Measurements from ENCODE around the gene PLXND1.

DNA sequence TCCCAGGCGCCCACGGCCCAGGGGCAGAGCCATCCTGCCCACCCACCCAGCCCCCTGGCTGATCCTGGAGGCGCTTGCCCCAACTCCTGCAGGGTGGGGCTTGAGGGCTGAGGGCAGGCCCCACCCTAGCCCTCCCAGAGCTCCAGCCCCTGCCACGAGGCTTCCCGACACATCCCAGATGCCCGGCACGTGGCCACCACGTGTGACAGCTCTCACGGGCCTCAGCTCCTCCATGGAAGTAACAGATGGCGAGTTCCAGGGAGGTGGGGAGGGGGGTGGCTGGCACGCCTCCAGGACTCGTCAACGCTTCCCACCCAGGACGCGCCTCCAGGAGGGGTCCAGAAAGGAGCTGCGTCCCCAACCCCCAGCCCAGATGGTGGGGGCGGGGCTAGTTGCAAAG, 29.1 kb downstream of the PLXND1 start:
- TF ChIP-seq, protein P1, sequence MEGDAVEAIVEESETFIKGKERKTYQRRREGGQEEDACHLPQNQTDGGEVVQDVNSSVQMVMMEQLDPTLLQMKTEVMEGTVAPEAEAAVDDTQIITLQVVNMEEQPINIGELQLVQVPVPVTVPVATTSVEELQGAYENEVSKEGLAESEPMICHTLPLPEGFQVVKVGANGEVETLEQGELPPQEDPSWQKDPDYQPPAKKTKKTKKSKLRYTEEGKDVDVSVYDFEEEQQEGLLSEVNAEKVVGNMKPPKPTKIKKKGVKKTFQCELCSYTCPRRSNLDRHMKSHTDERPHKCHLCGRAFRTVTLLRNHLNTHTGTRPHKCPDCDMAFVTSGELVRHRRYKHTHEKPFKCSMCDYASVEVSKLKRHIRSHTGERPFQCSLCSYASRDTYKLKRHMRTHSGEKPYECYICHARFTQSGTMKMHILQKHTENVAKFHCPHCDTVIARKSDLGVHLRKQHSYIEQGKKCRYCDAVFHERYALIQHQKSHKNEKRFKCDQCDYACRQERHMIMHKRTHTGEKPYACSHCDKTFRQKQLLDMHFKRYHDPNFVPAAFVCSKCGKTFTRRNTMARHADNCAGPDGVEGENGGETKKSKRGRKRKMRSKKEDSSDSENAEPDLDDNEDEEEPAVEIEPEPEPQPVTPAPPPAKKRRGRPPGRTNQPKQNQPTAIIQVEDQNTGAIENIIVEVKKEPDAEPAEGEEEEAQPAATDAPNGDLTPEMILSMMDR (IDR thresholded peaks at IDR 0.05): no peak
- TF ChIP-seq POLR2A (IDR thresholded peaks at IDR 0.05): no peak
